Nephron (organoid): Measurements from ENCODE around the gene PKP1.
A peak's percentile ranks its signal among the peaks of the same experiment; 100 is the strongest.

Experiments
- H3K27ac Mint-ChIP-seq, 3 experiments: 2 replicates each; pipeline ENCODE4 v1.8.0; 2020; ENCODE audit warnings: mixed read lengths in 3 of 3, mild to moderate bottlenecking in 2 of 3, moderate library complexity in 1 of 3
- H3K27me3 Mint-ChIP-seq: 2 replicates; pipeline ENCODE4 v1.8.0; 2021; ENCODE audit warnings: low read depth, mild to moderate bottlenecking, moderate library complexity, mixed read lengths
- H3K36me3 Mint-ChIP-seq: 2 replicates; pipeline ENCODE4 v1.8.0; 2020; ENCODE audit warnings: low read depth, mixed read lengths
- H3K4me1 Mint-ChIP-seq: 2 replicates; pipeline ENCODE4 v1.8.0; 2020; ENCODE audit warnings: mixed read lengths
- H3K4me3 Mint-ChIP-seq, 3 experiments: 2 replicates each; pipeline ENCODE4 v1.8.0; 2020; ENCODE audit warnings: mild to moderate bottlenecking in 3 of 3, mixed read lengths in 3 of 3, moderate library complexity in 2 of 3
- H3K9me3 Mint-ChIP-seq: 2 replicates; pipeline ENCODE4 v1.8.0; 2020; ENCODE audit warnings: mixed read lengths
- TF ChIP-seq, protein P1 (sequence below), 3 experiments: fragments of 200-600 bp; sonication (generic); IDR thresholded peaks; one replicate each; pipeline ENCODE4 v1.5.0; 2021; ENCODE audit warnings: antibody characterized with exemption in 3 of 3; ENCODE audit not compliant: unreplicated experiment in 3 of 3

Gene PKP1

DNA sequence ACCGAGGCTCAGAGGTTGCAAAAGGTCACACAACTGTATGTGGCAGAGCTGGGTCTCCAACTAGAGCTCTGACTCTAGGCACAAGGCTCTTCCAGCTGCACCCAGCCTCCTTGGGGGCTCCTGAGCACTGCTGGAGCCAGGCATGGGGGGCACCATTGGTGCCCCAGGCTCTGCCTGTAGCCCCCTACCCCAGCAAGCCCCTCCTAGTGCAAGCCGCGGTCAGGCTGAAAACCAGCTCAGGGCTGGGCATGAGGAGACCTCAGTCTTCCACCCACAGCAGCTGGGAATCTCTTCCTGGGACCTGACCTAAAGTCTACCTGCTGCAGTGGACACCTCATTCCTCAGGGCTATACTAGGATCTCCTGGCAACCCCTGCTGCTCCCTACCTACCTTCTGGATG, 79.6 kb downstream of the PKP1 start:
- peaks cover 7% of the 10 kb centered on the region for H3K27me3 Mint-ChIP-seq
- no peaks in the 10 kb centered on the region for H3K36me3 Mint-ChIP-seq
- peaks cover 27% of the 10 kb centered on the region for H3K4me1 Mint-ChIP-seq
- peak overlapping the region in 1 of 3 experiments; percentile 42 for H3K27ac Mint-ChIP-seq
- H3K4me3 Mint-ChIP-seq = no peak overlapping the region
- H3K9me3 Mint-ChIP-seq = no peaks in the 10 kb centered on the region
- TF ChIP-seq, protein P1, sequence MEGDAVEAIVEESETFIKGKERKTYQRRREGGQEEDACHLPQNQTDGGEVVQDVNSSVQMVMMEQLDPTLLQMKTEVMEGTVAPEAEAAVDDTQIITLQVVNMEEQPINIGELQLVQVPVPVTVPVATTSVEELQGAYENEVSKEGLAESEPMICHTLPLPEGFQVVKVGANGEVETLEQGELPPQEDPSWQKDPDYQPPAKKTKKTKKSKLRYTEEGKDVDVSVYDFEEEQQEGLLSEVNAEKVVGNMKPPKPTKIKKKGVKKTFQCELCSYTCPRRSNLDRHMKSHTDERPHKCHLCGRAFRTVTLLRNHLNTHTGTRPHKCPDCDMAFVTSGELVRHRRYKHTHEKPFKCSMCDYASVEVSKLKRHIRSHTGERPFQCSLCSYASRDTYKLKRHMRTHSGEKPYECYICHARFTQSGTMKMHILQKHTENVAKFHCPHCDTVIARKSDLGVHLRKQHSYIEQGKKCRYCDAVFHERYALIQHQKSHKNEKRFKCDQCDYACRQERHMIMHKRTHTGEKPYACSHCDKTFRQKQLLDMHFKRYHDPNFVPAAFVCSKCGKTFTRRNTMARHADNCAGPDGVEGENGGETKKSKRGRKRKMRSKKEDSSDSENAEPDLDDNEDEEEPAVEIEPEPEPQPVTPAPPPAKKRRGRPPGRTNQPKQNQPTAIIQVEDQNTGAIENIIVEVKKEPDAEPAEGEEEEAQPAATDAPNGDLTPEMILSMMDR (IDR thresholded peaks at IDR 0.05; ENCODE audit: unreplicated experiment in 3 of 3) = no peak

DNA sequence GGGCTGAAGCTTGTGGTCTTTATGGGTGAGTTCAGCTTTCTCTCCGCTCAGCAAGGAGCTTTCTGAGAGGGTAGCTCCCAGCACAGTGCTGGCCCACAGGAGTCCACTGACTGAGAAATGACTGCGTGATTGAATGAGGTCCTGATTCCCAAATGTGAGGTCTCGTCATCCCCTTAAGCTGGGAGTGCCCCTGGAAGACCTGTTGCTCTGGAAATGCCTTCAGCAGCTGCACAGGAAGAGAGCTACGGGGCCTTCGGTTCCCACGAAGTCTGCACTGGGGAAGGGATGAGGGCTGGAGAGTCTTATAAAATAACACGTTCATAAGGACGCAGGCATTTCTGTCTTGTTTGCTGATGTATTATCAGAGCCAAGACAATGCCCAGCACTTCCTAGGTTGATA, 80.2 kb downstream of the PKP1 start:
- H3K27me3 Mint-ChIP-seq = peaks cover 7% of the 10 kb centered on the region
- H3K36me3 Mint-ChIP-seq = no peaks in the 10 kb centered on the region
- no peaks in the 10 kb centered on the region for H3K9me3 Mint-ChIP-seq
- H3K4me3 Mint-ChIP-seq = no peak overlapping the region
- H3K4me1 Mint-ChIP-seq = peaks cover 27% of the 10 kb centered on the region
- peak overlapping the region in 2 of 3 experiments; percentile 42 to 67 for H3K27ac Mint-ChIP-seq
- TF ChIP-seq, protein P1 (IDR thresholded peaks at IDR 0.05; ENCODE audit: unreplicated experiment in 3 of 3) = no peak

DNA sequence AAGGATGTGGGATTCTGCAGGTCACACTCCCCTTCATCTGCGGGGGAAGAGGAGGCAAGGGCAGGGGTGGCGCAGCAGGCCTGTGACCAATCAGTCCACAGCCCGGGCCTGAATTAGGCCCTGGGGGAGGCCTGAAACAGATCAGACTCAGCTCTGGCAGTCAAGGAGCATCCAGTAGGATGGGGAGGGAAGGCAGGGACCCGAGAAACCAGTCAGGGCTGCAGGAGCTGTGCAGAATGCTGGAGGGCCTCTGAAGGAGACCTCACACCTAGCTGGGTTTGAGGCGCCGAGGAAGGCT, 81.5 kb downstream of the PKP1 start:
- Mint-ChIP-seq H3K27me3 (peaks cover 7% of the 10 kb centered on the region), H3K9me3 (no peaks in the 10 kb centered on the region), H3K4me1 (peaks cover 30% of the 10 kb centered on the region), H3K27ac (peak overlapping the region in 2 of 3 experiments; percentile 53 to 68), H3K36me3 (no peaks in the 10 kb centered on the region), H3K4me3 (no peak overlapping the region)
- TF ChIP-seq, protein P1 (IDR thresholded peaks at IDR 0.05; ENCODE audit: unreplicated experiment in 3 of 3) = no peak

DNA sequence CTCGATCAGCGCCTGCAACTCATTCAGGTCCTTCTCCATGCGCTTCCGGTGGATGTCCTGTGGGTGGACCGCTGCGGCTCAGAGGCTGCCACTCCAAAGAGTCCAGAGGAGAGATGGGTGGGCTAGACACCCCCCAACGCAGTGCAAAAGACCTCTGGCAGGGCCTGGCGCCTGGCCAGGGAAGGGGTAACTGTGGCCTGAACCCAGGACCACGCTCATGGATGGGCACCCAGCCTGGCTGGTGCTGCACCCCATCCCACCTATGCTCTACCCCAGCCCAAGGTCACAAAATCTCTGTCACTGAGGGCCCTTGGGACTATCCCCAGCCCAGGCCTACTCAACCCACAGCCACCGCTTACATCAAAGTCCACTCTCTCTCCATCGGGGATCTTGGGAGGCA, 81.9 kb downstream of the PKP1 start:
- Mint-ChIP-seq H3K4me3 (no peak overlapping the region), H3K27me3 (peaks cover 7% of the 10 kb centered on the region), H3K9me3 (no peaks in the 10 kb centered on the region), H3K4me1 (peaks cover 29% of the 10 kb centered on the region), H3K36me3 (no peaks in the 10 kb centered on the region), H3K27ac (peak overlapping the region in 2 of 3 experiments; percentile 53 to 68)
- TF ChIP-seq, protein P1 (IDR thresholded peaks at IDR 0.05; ENCODE audit: unreplicated experiment in 3 of 3) = no peak

DNA sequence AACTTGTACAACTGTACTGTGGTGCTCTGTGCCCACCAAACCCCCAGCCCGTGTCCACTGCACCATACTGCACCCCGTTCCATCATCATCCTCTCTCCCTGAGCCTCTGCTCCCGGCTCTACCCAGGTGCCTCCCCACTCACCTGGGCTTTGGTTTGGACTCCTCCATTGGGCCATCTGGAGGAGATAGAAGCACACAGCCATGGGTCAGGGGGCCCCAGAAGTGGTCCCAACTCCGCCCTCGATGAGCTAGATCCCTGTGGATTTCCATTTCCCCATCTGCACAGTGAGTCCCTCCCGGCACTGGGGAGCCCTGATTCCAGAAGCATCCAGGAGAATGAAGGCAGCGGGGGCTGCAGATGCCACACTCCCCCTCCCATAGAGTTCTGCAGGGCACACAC, 83.4 kb downstream of the PKP1 start:
- Mint-ChIP-seq H3K36me3 (no peaks in the 10 kb centered on the region), H3K4me1 (peaks cover 43% of the 10 kb centered on the region), H3K9me3 (no peaks in the 10 kb centered on the region), H3K27ac (no peak overlapping the region), H3K4me3 (no peak overlapping the region), H3K27me3 (peaks cover 7% of the 10 kb centered on the region)
- TF ChIP-seq, protein P1 (IDR thresholded peaks at IDR 0.05; ENCODE audit: unreplicated experiment in 3 of 3) = no peak

DNA sequence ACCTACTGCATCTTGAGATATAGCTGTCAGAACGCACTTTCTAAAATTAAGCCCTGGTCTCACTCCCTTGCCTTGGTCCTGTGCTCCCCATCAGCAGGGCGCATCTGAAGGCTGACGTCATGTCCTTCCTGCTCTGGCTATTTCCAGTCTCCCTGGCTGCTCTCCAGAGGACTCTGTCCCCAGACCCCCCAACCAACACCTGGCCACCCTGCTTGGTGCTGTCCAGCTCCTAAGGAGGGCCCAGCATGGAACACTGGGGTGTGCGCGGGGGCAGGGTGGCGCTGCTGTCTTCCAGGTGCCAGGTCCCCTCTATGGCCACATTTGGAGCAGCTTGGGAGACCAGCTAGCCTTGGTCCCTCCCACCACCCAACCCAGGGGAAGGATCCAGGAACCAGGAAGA, 85.9 kb downstream of the PKP1 start:
- peaks cover 10% of the 10 kb centered on the region for H3K27me3 Mint-ChIP-seq
- H3K27ac Mint-ChIP-seq = peak overlapping the region in 1 of 3 experiments; percentile 20

More for the DNA sequence above, 85.9 kb downstream of the PKP1 start:
- TF ChIP-seq, protein P1 (IDR thresholded peaks at IDR 0.05; ENCODE audit: unreplicated experiment in 3 of 3) = no peak
- Mint-ChIP-seq H3K36me3 (no peaks in the 10 kb centered on the region), H3K4me3 (no peak overlapping the region), H3K9me3 (no peaks in the 10 kb centered on the region), H3K4me1 (peaks cover 60% of the 10 kb centered on the region)
